Left lung (tissue), 10 donors: ENCODE measurements around the gene AK8. TPM values are rescaled to one million over a fixed set of nuclear protein-coding genes. Genes with fewer than 3 reads are reported as not detected.
"Not testable (repeated sequence)": the region's sequence is repeated elsewhere in the genome, so short reads cannot be mapped to it uniquely, and the experiment has no call there.

Experiments used
- ATAC-seq: fragments of 200-7000 bp; cut with Tn5 transposase; one replicate; pipeline ENCODE4 v1.9.1; 2020; ENCODE audit warnings: moderate library complexity
- DNase-seq, 4 donors: peaks; one replicate each; pipeline ENCODE4 v3.0.0-alpha.2; 2013 to 2020
- H3K27ac ChIP-seq, 2 donors: fragments of 200-600 bp; sonication (generic) in 1 of 2; one replicate each; pipeline versions ENCODE4 v1.5.0 to v1.8.0; 2020 to 2021
- H3K27me3 ChIP-seq, 2 donors: fragments of 200-600 bp; sonication (generic) in 1 of 2; one replicate each; pipeline versions ENCODE4 v1.5.0 to v1.8.0; 2020 to 2021
- H3K36me3 ChIP-seq, 2 donors: fragments of 200-600 bp; sonication (generic) in 1 of 2; one replicate each; pipeline versions ENCODE4 v1.5.0 to v1.8.0; 2020 to 2021
- H3K4me1 ChIP-seq, 2 donors: fragments of 200-600 bp; one replicate each; pipeline ENCODE4 v1.8.0; 2021
- H3K4me3 ChIP-seq, 2 donors: fragments of 200-600 bp; sonication (generic) in 1 of 2; one replicate each; pipeline versions ENCODE4 v1.5.0 to v1.8.0; 2020 to 2021; ENCODE audit warnings: mild to moderate bottlenecking in 1 of 2
- H3K9me3 ChIP-seq, 2 donors: fragments of 200-600 bp; sonication (generic) in 1 of 2; one replicate each; pipeline versions ENCODE4 v1.5.0 to v1.8.0; 2020 to 2021
- intact Hi-C, 2 donors: fragments of 100-400 bp; cut with DNase I; formaldehyde crosslinking; loops; one replicate each; pipeline versions ENCODE4 v1.11.2 to v1.14.2; 2022
- polyA plus RNA-seq, 6 donors: library from polyadenylated mRNA; unstranded; fragments of 120-200 nt; gene quantifications; one replicate each; pipeline ENCODE4 v1.2.1, GENCODE V29; 2013; ENCODE audit not compliant: insufficient read length in 6 of 6
- total RNA-seq, 2 donors: library from RNA; stranded (reverse); fragmentation: NEBNext Ultra II Directional; extraction: Animal tissue kit (Norgen Biotek cat#: 25700); gene quantifications; one replicate each; pipeline ENCODE4 v1.2.1, GENCODE V29; 2021
- TF ChIP-seq, protein P1 (sequence below), 2 donors: fragments of 200-600 bp; sonication (generic) in 1 of 2; IDR thresholded peaks; one replicate each; pipeline versions ENCODE4 v1.5.0 to v1.8.0; 2021; ENCODE audit warnings: antibody characterized with exemption in 2 of 2
- donor health status: DM: no; HTN: yes; CAD: no.
- donor health status: DM: no; HTN: no; CAD: no.

The AK8 gene
- total and polyA plus RNA-seq, 8 donors, result 0.55 to 3.6 (median 2.4) TPM

DNA sequence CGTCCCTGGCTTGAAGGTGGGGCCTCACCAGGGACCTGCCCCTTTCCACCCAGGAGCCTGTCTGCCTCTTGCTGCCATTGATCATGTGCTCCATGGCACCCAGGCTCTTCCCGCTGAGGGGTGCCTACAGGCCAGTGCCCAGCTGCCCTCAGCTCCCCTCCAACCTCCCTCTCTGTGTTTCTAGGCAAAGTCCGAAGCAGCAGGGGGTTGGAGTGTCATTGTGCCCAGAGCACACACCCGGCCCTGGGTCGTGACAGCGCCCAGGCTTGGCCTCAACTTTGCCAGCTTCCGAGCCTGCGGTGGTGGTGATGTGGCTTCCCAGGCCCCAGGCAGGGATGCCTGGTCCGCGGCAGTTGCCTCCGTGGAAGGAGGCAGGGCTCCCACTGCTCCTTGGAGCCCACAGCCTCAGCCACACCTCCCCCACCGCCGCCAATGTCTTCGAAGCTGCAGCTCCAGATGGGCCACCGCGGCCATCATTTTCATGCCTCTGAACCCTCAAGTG lies 155.5 kb downstream of the AK8 start:
- Histone ChIP-seq H3K27ac (no peak overlapping the region), H3K27me3 (peaks cover 0 to 32% of the 10 kb centered on the region in 2 donors), H3K36me3 (no peaks in the 10 kb centered on the region), H3K9me3 (no peaks in the 10 kb centered on the region), H3K4me3 (no peak overlapping the region), H3K4me1 (no peaks in the 10 kb centered on the region)
- TF ChIP-seq, protein P1, sequence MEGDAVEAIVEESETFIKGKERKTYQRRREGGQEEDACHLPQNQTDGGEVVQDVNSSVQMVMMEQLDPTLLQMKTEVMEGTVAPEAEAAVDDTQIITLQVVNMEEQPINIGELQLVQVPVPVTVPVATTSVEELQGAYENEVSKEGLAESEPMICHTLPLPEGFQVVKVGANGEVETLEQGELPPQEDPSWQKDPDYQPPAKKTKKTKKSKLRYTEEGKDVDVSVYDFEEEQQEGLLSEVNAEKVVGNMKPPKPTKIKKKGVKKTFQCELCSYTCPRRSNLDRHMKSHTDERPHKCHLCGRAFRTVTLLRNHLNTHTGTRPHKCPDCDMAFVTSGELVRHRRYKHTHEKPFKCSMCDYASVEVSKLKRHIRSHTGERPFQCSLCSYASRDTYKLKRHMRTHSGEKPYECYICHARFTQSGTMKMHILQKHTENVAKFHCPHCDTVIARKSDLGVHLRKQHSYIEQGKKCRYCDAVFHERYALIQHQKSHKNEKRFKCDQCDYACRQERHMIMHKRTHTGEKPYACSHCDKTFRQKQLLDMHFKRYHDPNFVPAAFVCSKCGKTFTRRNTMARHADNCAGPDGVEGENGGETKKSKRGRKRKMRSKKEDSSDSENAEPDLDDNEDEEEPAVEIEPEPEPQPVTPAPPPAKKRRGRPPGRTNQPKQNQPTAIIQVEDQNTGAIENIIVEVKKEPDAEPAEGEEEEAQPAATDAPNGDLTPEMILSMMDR (IDR thresholded peaks at IDR 0.05), result no peak
- no peak for ATAC-seq
- intact Hi-C loops, result no loop called here
- DNase-seq, result no peak

DNA sequence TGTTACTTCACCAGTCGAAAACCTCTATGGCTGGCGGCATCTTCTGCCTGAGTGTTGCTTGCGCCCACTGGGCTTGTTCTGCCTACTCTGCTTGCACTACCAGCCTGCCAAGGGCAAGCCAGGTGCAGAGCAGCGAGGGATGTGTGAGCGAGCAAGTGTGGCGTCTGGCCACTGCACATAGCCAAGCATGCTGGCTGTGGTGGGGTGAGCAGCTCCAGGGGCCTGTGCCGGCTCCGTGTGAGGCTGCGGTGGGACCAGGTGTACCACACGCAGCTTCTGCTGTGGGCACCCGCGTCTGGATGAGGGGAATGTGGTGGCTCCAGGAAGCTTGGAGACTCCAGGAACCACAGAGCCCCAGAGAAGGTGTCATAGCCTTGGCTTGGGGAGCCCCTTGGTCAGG lies 156.4 kb downstream of the AK8 start:
- Histone ChIP-seq H3K4me3 (no peak overlapping the region), H3K9me3 (no peaks in the 10 kb centered on the region), H3K4me1 (no peaks in the 10 kb centered on the region), H3K27me3 (peaks cover 0 to 41% of the 10 kb centered on the region in 2 donors), H3K36me3 (no peaks in the 10 kb centered on the region), H3K27ac (no peak overlapping the region)
- no peak for DNase-seq
- TF ChIP-seq, protein P1 (IDR thresholded peaks at IDR 0.05), result no peak
- intact Hi-C loops, result no loop called here
- ATAC-seq, result no peak

DNA sequence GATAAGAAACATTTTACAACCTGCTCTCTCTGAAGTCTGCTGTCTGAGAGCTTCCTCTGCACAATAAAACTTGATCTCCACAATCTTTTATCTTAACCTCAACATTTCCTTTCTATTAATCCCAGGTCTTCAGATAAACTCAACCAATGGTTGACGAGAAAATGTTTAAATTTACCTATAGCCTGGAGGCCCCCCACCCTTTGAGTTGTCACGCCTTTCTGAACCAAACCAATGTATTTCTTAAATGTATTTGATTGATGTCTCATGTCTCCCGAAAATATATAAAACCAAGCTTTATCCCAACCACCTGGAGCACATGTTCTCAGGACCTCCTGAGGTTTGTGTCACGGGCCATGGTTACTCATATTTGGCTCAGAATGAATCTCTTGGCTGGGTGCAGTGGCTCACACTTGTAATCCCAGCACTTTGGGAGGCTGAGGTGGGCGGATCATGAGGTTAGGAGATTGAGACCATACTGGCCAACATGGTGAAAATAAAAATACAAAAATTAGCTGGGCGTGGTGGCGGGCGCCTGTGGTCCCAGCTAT lies 159.6 kb downstream of the AK8 start:
- H3K4me3 ChIP-seq, H3K9me3 ChIP-seq, DNase-seq, H3K4me1 ChIP-seq, H3K27ac ChIP-seq, ATAC-seq, H3K36me3 ChIP-seq, intact Hi-C loops: not testable (repeated sequence)
- peaks cover 0 to 46% of the 10 kb centered on the region in 2 donors for H3K27me3 ChIP-seq

GRCh38 chr9:132717326-132717945 lies 160.6 kb downstream of the AK8 start:
- H3K9me3 ChIP-seq, result no peaks in the 10 kb centered on the region
- DNase-seq (no peak), ATAC-seq (peak; percentile 57)
- intact Hi-C loops, result no loop called here
- H3K36me3 ChIP-seq, result no peaks in the 10 kb centered on the region
- no peak overlapping the region for H3K4me3 ChIP-seq
- TF ChIP-seq, protein P1 (IDR thresholded peaks at IDR 0.05), result no peak
- H3K27ac ChIP-seq, result no peak overlapping the region
- peaks cover 0 to 41% of the 10 kb centered on the region in 2 donors for H3K27me3 ChIP-seq
- H3K4me1 ChIP-seq, result no peaks in the 10 kb centered on the region

DNA sequence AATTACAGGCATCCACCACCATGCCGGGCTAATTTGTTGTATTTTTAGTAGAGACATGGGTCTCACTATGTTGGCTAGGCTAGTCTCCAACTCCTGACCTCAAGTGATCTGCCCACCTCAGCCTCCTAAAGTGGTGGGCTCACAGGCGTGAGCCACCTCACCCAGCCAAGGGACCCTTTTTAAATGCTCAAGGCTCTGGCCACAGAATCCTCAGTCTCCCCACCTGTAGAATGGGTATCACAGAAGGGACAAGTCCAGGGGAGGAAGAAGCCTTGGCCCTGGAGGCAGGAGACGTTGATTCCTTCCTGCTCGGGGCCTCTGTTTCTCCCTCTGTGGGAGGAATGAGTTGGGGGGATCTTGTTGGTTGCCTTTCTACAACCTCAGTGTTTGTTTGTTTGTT lies 162.1 kb downstream of the AK8 start:
- DNase-seq (no peak), ATAC-seq (no peak)
- Histone ChIP-seq H3K4me1 (no peaks in the 10 kb centered on the region), H3K27me3 (peaks cover 0 to 36% of the 10 kb centered on the region in 2 donors), H3K27ac (no peak overlapping the region), H3K36me3 (no peaks in the 10 kb centered on the region), H3K9me3 (no peaks in the 10 kb centered on the region), H3K4me3 (no peak overlapping the region)
- TF ChIP-seq, protein P1 (IDR thresholded peaks at IDR 0.05), result no peak
- intact Hi-C loops, result no loop called here
